Natural killer cell (primary cell): ENCODE data around the gene ARHGDIG. TPM values are rescaled to one million over a fixed set of nuclear protein-coding genes. Genes with fewer than 3 reads are reported as not detected.

Source experiments
- ATAC-seq, 3 donors: fragments of 150-1000 bp in 2 of 3; fragments of 200-7000 bp in 1 of 3; cut with Tn5 transposase; 1 replicate in 1 of 3; 2 replicates in 2 of 3; pipeline ENCODE4 v1.10.0; 2021; ENCODE audit warnings: mild to moderate bottlenecking in 2 of 3, moderate library complexity in 2 of 3
- DNase-seq, 2 donors: peaks; one replicate each; pipeline versions ENCODE4 v3.0.0 to v3.0.0-alpha.2; 2013 to 2021; ENCODE audit warnings: mixed read lengths in 1 of 2
- H3K27ac ChIP-seq: one replicate; pipeline ENCODE4 v1.5.1; 2013; ENCODE audit warnings: mild to moderate bottlenecking, low read length
- H3K27me3 ChIP-seq: one replicate; pipeline ENCODE4 v1.6.1; 2013; ENCODE audit warnings: low read length; ENCODE audit not compliant: control insufficient read depth, insufficient read depth
- H3K36me3 ChIP-seq: one replicate; pipeline ENCODE4 v1.6.1; 2013; ENCODE audit warnings: low read length; ENCODE audit not compliant: control insufficient read depth, insufficient read depth
- H3K4me1 ChIP-seq: one replicate; pipeline ENCODE4 v1.6.1; 2013; ENCODE audit warnings: low read length; ENCODE audit not compliant: control insufficient read depth, insufficient read depth
- H3K4me3 ChIP-seq: one replicate; pipeline ENCODE4 v1.5.1; 2013; ENCODE audit warnings: low read length
- H3K9me3 ChIP-seq: one replicate; pipeline ENCODE4 v1.6.1; 2013; ENCODE audit warnings: low read length; ENCODE audit not compliant: control insufficient read depth, insufficient read depth
- H3K27ac Mint-ChIP-seq, 2 donors: one replicate each; pipeline ENCODE4 v1.8.0; 2022; ENCODE audit warnings: mild to moderate bottlenecking in 2 of 2, mixed read lengths in 2 of 2, moderate library complexity in 1 of 2
- H3K27me3 Mint-ChIP-seq, 2 donors: one replicate each; pipeline ENCODE4 v1.8.0; 2022; ENCODE audit warnings: low read depth in 2 of 2, mixed read lengths in 2 of 2
- H3K36me3 Mint-ChIP-seq: one replicate; pipeline ENCODE4 v1.8.0; 2022; ENCODE audit warnings: mixed read lengths
- H3K4me1 Mint-ChIP-seq, 2 donors: one replicate each; pipeline ENCODE4 v1.8.0; 2022; ENCODE audit warnings: mixed read lengths in 2 of 2
- H3K4me3 Mint-ChIP-seq: one replicate; pipeline ENCODE4 v1.8.0; 2022; ENCODE audit warnings: mild to moderate bottlenecking, moderate library complexity, mixed read lengths
- H3K9me3 Mint-ChIP-seq, 2 donors: one replicate each; pipeline ENCODE4 v1.8.0; 2022; ENCODE audit warnings: mixed read lengths in 2 of 2
- CTCF ChIP-seq: fragments of 200-600 bp; IDR thresholded peaks from one replicate; pipeline ENCODE4 v1.8.0; 2022; ENCODE audit warnings: antibody characterized with exemption
- WGBS: methylation state at CpG from one replicate; pipeline ENCODE4 v1.1.7; 2013; ENCODE audit warnings: missing lambda C conversion rate; ENCODE audit not compliant: insufficient coverage; 5-methylcytosine and 5-hydroxymethylcytosine counted together
- intact Hi-C: fragments of 100-400 bp; cut with micrococcal nuclease; formaldehyde crosslinking; loops from one replicate; pipeline ENCODE4 v1.14.2; 2022
- total RNA-seq, 4 donors: library from RNA; stranded (reverse); fragments of 120-200 nt in 1 of 4; gene quantifications; one replicate each; pipeline versions ENCODE4 v1.2.3 to v1.2.4, GENCODE V29; 2013 to 2022

The ARHGDIG gene
- total RNA-seq, 3 donors from 2014 or later (not counting 1 experiment from before 2014, with no cell fraction given) = 0.49 to 1.4 TPM; not detected in 1

- peak overlapping the region; percentile 56 to 76 for H3K27ac Mint-ChIP-seq
- Histone ChIP-seq H3K27me3 (no peaks in the 10 kb centered on the region), H3K4me1 (peaks cover 72% of the 10 kb centered on the region), H3K4me3 (no peak overlapping the region), H3K27ac (no peak overlapping the region), H3K36me3 (peaks cover 42% of the 10 kb centered on the region), H3K9me3 (no peaks in the 10 kb centered on the region)
- no peaks in the 10 kb centered on the region for H3K27me3 Mint-ChIP-seq
- intact Hi-C loops = no loop called here
- no peak for TF ChIP-seq CTCF
- peak overlapping the region; percentile 65 for H3K4me3 Mint-ChIP-seq
- no peak for ATAC-seq
- H3K36me3 Mint-ChIP-seq = no peaks in the 10 kb centered on the region
- 90% methylated on average over 17 of the region's 19 CpGs for WGBS
- H3K4me1 Mint-ChIP-seq = peaks cover 57 to 69% of the 10 kb centered on the region in 2 donors
- no peak for DNase-seq
- no peaks in the 10 kb centered on the region for H3K9me3 Mint-ChIP-seq
Observed at GRCh38 chr16:316741-317464, 36.5 kb downstream of the ARHGDIG start.

DNA sequence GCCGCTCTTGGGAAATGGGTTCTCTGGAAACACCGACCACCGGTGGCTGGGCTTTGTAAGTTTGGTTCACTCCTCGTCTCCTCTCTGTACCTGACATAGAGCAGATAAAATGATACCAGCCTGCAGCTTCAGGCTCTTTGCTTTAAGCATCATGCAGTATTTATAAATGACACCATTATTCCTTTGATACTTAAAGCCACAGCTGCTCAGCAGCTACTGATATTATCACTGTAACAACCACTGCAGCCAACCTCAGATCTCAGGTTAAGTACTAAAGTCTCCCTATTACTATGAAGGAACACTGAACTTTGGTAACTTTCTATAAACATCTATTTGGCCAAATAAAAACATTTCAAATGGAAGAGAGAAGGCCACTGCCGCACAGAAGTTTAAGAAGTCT is 37.2 kb downstream of the ARHGDIG start:
- Histone ChIP-seq H3K4me3 (no peak overlapping the region), H3K9me3 (no peaks in the 10 kb centered on the region), H3K36me3 (peaks cover 36% of the 10 kb centered on the region), H3K27me3 (no peaks in the 10 kb centered on the region), H3K4me1 (peaks cover 78% of the 10 kb centered on the region), H3K27ac (no peak overlapping the region)
- Mint-ChIP-seq H3K36me3 (no peaks in the 10 kb centered on the region), H3K27me3 (no peaks in the 10 kb centered on the region), H3K4me1 (peaks cover 63 to 76% of the 10 kb centered on the region in 2 donors), H3K4me3 (peak overlapping the region; percentile 74), H3K9me3 (no peaks in the 10 kb centered on the region), H3K27ac (peak overlapping the region; percentile 56 to 76)
- intact Hi-C loops = no loop called here
- no peak for DNase-seq
- no peak for TF ChIP-seq CTCF
- 61% methylated on average over 5 of the region's 5 CpGs for WGBS
- ATAC-seq = no peak

GRCh38 chr16:318628-319027 is 38.2 kb downstream of the ARHGDIG start:
- peak overlapping the region; percentile 45 for H3K4me3 Mint-ChIP-seq
- Histone ChIP-seq H3K4me1 (peaks cover 86% of the 10 kb centered on the region), H3K36me3 (peaks cover 27% of the 10 kb centered on the region), H3K27me3 (no peaks in the 10 kb centered on the region), H3K9me3 (no peaks in the 10 kb centered on the region), H3K27ac (no peak overlapping the region), H3K4me3 (no peak overlapping the region)
- no peaks in the 10 kb centered on the region for H3K9me3 Mint-ChIP-seq
- WGBS = 94% methylated on average over 22 of the region's 22 CpGs
- no peak for DNase-seq
- no peaks in the 10 kb centered on the region for H3K27me3 Mint-ChIP-seq
- intact Hi-C loops = no loop called here
- peak overlapping the region; percentile 33 to 76 for H3K27ac Mint-ChIP-seq
- TF ChIP-seq CTCF = no peak
- H3K4me1 Mint-ChIP-seq = peaks cover 72 to 83% of the 10 kb centered on the region in 2 donors
- no peaks in the 10 kb centered on the region for H3K36me3 Mint-ChIP-seq
- ATAC-seq = no peak

GRCh38 chr16:320206-320605 is 39.8 kb downstream of the ARHGDIG start:
- no peak for TF ChIP-seq CTCF
- H3K36me3 Mint-ChIP-seq = no peaks in the 10 kb centered on the region
- Histone ChIP-seq H3K4me3 (no peak overlapping the region), H3K27me3 (no peaks in the 10 kb centered on the region), H3K4me1 (peaks cover 87% of the 10 kb centered on the region), H3K9me3 (no peaks in the 10 kb centered on the region), H3K27ac (no peak overlapping the region), H3K36me3 (peaks cover 18% of the 10 kb centered on the region)
- H3K27me3 Mint-ChIP-seq = no peaks in the 10 kb centered on the region
- H3K4me1 Mint-ChIP-seq = peaks cover 80 to 88% of the 10 kb centered on the region in 2 donors
- ATAC-seq (no peak), DNase-seq (no peak)
- H3K4me3 Mint-ChIP-seq = peak overlapping the region; percentile 58
- H3K9me3 Mint-ChIP-seq = no peaks in the 10 kb centered on the region
- intact Hi-C loops = no loop called here
- peak overlapping the region; percentile 33 to 76 for H3K27ac Mint-ChIP-seq
- 90% methylated on average over 3 of the region's 5 CpGs for WGBS
